DMS114 treated with DMSO at 0.1 percent for 48 hours (cell line): ENCODE data around the gene KIAA1671.
"Not testable (repeated sequence)": the region's sequence is repeated elsewhere in the genome, so short reads cannot be mapped to it uniquely, and the experiment has no call there.

Source experiments
- DNase-seq: peaks from one replicate; lab custom pipeline; 2025; ENCODE audit not compliant: unreplicated experiment; lab: John Stamatoyannopoulos, UW

KIAA1671 gene

GRCh38 chr22:24951942-24952836 is at the start of gene KIAA1671:
Gene KIAA1671, plus strand, starts transcription at chr22:24952716. Its CDS starts 75,284 bp downstream, at chr22:25028000.
- peak; percentile 33 for DNase-seq

DNA sequence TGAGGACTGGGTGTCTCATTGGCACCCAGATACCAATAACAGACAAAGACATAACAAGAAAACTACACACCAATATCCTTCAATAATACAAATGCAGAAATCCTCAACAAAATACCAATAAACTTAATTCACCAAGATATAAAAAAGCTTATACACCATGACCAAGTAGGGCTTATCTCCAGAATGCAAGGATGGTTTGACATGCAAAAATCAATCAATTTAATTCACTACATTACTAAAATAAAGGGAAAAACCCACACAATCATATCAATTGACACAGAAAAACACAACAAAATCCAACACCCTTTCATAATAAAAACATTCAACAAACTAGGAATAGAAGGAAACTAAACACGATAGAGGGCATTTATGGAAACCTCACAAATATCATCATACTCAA is 46.6 kb upstream of the KIAA1671 start:
- DNase-seq, result no peak

DNA sequence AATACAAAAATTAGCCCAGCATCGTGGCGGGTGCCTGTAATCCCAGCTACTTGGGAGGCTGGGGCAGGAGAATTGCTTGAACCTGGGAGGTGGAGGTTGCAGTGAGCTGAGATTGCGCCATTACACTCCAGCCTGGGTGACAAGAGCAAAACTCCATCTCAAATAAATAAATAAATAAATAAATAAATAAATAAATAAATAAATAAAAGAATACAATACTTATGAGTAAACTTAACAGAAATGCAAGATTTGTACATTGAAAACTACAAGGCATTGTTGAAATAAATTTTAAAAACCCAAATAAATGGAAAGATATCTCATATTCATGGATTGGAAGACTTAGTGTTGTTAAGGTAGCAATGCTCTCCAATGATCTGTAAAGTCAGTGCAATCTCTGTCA is 45.4 kb upstream of the KIAA1671 start:
- not testable (repeated sequence) for DNase-seq

DNA sequence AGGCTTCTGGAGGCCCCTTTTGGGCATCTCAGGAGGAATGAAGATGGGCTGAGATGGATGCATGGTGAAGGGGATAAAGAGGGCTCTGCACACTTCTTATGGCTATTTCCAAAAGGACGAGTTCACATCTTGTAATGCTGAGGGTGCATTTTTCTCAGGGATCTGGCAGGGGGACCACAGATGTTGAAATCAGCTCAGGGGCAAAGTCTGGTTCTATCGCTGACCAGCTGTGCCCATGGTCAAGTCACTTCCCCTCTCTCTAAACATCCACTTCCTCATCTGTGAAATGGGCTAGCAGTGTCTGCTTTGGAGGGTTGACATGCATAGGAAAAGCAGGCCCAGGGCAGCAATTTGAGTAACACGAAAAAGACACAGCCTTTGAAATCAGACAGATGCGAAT is 32.5 kb upstream of the KIAA1671 start:
- DNase-seq, result no peak

GRCh38 chr22:24925586-24926427 is 26.7 kb upstream of the KIAA1671 start:
- DNase-seq, result no peak

DNA sequence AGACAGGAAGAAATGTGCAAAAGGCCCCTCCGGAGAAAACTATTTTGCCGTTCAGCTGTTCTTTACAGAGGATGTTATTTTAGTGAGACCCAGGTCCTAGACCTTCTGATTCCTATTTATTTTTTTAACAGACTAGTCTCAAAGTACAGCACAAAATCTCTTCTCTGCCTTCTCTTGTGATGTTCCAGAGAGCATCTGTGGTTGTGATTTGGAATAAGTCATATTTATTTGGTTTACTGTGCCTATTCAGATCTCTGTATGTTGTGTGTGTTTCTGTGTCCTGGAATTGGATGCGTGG is 26.1 kb upstream of the KIAA1671 start:
- no peak for DNase-seq

DNA sequence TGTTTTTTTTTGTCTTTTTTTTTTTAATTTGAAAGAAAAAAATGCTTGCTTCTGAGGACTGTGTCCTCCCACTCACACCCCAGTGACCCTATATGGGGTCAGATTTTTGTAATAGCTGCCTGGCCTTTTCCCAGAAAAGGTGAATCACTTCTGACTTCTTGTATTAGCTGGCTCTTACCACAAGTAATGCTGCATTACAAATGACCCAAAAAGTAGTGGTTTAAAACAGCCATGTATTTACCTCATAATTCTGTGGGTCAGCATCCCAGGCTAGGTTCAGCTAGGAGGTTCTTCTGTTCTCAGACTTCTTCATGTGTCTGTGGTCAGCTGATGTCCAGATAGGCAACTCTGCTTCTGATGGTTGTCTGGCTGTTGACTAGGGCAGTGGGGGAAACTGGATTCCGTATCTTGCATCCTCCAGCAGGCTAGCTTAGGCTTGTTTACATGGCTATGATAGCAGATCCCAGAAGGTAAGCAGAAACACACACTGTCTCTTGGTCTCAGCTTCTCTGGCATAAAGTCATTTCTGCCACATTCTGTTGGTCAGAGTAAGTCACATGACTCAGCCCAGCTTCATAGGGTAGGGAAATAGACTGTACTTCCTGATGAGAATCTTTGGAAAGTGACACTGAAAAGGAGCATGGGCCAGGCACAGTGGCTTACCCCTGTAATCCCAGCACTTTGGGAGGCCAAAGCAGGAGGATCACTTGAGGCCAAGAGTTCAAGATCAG is 25.5 kb upstream of the KIAA1671 start:
- no peak for DNase-seq

DNA sequence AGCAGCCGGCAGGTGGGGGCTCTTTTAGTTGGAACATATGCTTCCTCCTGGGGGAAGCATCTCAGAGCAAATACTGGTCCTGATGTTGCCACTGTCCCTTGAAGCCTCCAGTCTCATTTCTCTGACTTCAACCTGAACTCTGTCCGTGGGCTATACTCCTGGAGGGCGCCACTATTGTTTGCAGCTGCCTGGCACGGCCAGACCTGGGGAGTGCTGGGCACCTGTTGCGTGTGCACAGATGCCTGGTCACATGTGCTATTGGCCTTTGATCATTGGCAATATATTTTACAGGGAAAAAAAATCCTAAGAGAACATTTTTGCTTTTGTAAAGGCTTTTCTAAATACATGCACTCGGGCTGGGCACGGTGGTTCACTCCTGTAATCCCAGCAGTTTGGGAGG is 24.2 kb upstream of the KIAA1671 start:
- DNase-seq, result no peak

GRCh38 chr22:24930678-24931077 is 21.8 kb upstream of the KIAA1671 start:
- DNase-seq, result no peak

GRCh38 chr22:24935771-24936483 is 16.6 kb upstream of the KIAA1671 start:
- DNase-seq, result no peak

DNA sequence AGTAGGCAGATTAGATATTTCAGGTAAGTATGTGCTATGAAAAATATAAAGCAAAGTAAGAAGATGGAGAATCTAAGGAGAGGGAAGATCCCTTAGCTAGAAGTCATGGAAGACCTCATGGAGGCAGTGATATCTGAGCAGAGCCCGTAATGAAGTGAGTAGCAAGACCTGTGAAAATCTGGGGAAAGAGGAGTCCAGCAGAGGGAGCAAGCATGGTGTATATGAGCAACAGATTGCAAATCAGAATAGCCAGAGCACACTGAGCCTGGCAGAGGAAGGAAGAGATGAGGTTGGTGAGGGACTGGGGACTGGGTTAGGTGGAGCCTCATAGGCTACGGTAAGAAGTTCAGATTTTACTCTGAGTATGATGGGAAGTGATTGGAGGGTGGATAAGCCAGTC is 15.4 kb upstream of the KIAA1671 start:
- DNase-seq, result peak; percentile 44

DNA sequence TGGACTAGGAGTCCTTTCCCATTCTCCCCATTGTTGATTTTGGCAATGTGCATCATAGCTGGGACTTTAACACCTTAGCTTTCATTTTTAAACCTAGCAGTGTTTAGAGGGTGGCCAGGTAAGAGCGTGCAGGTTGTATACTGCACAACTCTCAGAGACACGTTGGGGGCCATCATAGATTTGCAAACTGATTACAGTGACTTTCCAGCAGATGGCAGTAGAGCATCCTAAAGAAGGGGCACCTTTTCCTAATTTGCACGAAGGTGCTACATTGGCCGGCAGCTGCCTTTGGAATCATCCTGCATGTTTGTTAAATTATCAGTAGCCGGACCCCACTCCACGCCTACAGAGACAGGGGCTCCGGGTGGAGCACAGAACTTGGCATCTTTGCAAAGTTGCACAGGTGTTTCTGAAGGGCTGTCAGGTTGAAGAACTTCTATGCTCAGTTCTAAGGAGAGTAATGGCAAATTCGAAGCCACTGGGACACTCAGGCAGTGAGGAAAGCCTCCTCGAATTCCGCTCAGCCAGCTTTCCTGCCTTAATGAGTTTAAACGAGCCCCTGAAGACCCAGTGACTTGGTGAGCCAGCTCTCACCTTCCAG is 13.7 kb upstream of the KIAA1671 start:
- peak; percentile 35 for DNase-seq

DNA sequence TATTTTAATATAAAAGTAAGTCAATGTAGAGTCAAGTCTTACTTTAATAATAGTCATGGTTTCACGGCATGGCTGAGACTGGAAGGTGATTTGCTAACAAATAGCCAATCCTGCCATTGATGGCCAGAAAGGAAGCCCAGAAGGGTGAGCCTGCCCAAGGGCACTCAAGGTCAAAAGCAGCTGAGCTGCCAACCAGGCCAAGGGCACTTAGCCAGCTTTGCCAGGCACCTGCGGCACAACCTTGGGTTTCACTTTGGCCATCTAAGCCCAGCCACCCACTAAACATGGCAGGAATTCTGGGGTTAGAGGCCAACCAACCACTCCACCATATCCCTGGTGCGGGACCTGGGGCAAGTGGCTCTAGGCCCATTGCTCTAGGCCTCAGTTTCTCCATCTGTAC is 10.2 kb upstream of the KIAA1671 start:
- DNase-seq, result no peak

GRCh38 chr22:24944217-24944937 is 8.1 kb upstream of the KIAA1671 start:
- no peak for DNase-seq

DNA sequence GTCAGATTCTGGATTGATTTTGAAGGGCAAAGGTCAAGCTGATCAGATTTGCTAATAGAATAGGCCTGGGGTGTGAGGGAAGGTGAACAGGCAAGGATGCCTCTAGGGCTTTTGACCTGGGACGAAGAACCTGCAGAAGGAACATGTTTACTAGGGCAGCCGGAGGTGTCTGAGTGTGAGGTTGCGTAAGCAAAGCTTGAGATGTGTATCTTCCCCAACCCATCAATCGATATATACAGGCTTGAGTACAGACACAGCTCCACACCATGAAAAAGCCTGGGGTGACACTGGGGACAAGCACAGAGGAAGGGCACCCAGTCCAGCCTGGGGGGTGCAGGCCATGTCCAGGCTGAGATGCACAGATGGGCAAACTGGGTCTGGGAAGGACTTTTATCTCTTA is 7.1 kb upstream of the KIAA1671 start:
- DNase-seq, result no peak

GRCh38 chr22:24947383-24947782 is 5.1 kb upstream of the KIAA1671 start:
- no peak for DNase-seq

DNA sequence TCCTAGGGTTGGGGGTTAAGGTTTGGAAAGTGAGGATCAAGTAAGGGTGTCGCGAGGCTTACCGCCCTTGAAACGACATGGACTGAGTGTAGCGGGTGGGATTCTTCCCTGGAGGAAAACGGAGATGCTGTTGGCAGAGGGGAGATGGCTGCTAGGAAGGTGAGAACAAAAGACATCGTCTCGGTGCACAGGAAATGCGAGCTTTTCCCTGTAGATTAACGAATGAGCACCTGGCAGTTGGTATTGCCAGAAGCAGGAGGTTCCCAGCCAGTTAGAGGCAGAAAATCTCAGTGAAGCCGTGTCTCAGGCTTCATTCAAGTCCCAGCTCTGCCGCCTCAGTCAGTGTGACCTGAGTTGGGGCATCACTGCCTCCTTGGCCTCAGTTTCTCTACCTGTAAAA is 4.6 kb upstream of the KIAA1671 start:
- no peak for DNase-seq

GRCh38 chr22:24948356-24949202 is 3.9 kb upstream of the KIAA1671 start:
- no peak for DNase-seq
